Measurements from ENCODE around the gene CHD3. TPM values are rescaled to one million over a fixed set of nuclear protein-coding genes. Genes with fewer than 3 reads are reported as not detected.

Gene CHD3
- total RNA-seq (2014; rRNA removed; shearing (Covaris generic); ENCODE audit: low replicate concordance): 191 and 346 TPM in 2 replicates

GRCh38 chr17:7888184-7888920, at the start of gene CHD3:
Gene CHD3, plus strand, starts transcription at chr17:7888789. Its CDS starts 212 bp downstream, at chr17:7889001.
- H3K27me3 ChIP-seq (ENCODE audit: low read length): no peaks in the 10 kb centered on the region
- H3K4me2 ChIP-seq (ENCODE audit: low read depth, low read length, poor library complexity, severe bottlenecking): peak within 1 kb of the TSS; percentile 99
- no peaks in the 10 kb centered on the region for H3K9me2 ChIP-seq (replicated peaks; ENCODE audit: insufficient read depth, low read length)
- no peaks in the 10 kb centered on the region for H3K9me3 ChIP-seq (ENCODE audit: low read length)
- H3K4me1 ChIP-seq (ENCODE audit: low read length): peaks cover 35% of the 10 kb centered on the region
- peaks cover 31% of the 10 kb centered on the region; the same call in 1 of the 2 replicates for H4K20me1 ChIP-seq (ENCODE audit: insufficient read depth, low read depth, low read length)
- H3K36me3 ChIP-seq (ENCODE audit: insufficient read depth, low read length): peaks cover 28% of the 10 kb centered on the region; the same call in 1 of the 2 replicates
- peak within 1 kb of the TSS; percentile 86 for H3K27ac ChIP-seq (ENCODE audit: low read length)
- H3K4me3 ChIP-seq (ENCODE audit: low read length): peak within 1 kb of the TSS; percentile 91
- H3K79me2 ChIP-seq (ENCODE audit: low read length): peaks cover 60% of the 10 kb centered on the region
- peak within 1 kb of the TSS; percentile 97 for H3K9ac ChIP-seq (ENCODE audit: low read length)
- DNase-seq: no peak
- H2AFZ ChIP-seq (ENCODE audit: low read length): no peak within 1 kb of the TSS

GRCh38 chr17:7839190-7839875, 49.3 kb upstream of the CHD3 start:
- Histone ChIP-seq H3K4me2 (ENCODE audit: low read depth, low read length, poor library complexity, severe bottlenecking) (peak overlapping the region; percentile 96), H3K79me2 (ENCODE audit: low read length) (peaks cover 28% of the 10 kb centered on the region), H3K9me3 (ENCODE audit: low read length) (no peaks in the 10 kb centered on the region), H3K27ac (ENCODE audit: low read length) (peak overlapping the region; percentile 95), H3K9ac (ENCODE audit: low read length) (peak overlapping the region; percentile 92), H3K27me3 (ENCODE audit: low read length) (no peaks in the 10 kb centered on the region), H3K4me1 (ENCODE audit: low read length) (peaks cover 61% of the 10 kb centered on the region), H3K36me3 (ENCODE audit: insufficient read depth, low read length) (no peaks in the 10 kb centered on the region), H3K4me3 (ENCODE audit: low read length) (peak overlapping the region; percentile 88; the same call in 1 of the 2 replicates), H3K9me2 (replicated peaks; ENCODE audit: insufficient read depth, low read length) (no peaks in the 10 kb centered on the region), H2AFZ (ENCODE audit: low read length) (no peak overlapping the region), H4K20me1 (ENCODE audit: insufficient read depth, low read depth, low read length) (no peaks in the 10 kb centered on the region; the same call in 1 of the 2 replicates)
- peak; percentile 59 for DNase-seq

- peak overlapping the region; percentile 92 for H3K9ac ChIP-seq (ENCODE audit: low read length)
- peak overlapping the region; percentile 95 for H3K27ac ChIP-seq (ENCODE audit: low read length)
- no peaks in the 10 kb centered on the region for H3K9me3 ChIP-seq (ENCODE audit: low read length)
- H3K4me1 ChIP-seq (ENCODE audit: low read length): peaks cover 61% of the 10 kb centered on the region
- no peaks in the 10 kb centered on the region; the same call in 1 of the 2 replicates for H4K20me1 ChIP-seq (ENCODE audit: insufficient read depth, low read depth, low read length)
- H3K4me2 ChIP-seq (ENCODE audit: low read depth, low read length, poor library complexity, severe bottlenecking): peak overlapping the region; percentile 96
- H3K79me2 ChIP-seq (ENCODE audit: low read length): peaks cover 31% of the 10 kb centered on the region
- no peaks in the 10 kb centered on the region for H3K27me3 ChIP-seq (ENCODE audit: low read length)
- H2AFZ ChIP-seq (ENCODE audit: low read length): no peak overlapping the region
- peak overlapping the region; percentile 88; the same call in 1 of the 2 replicates for H3K4me3 ChIP-seq (ENCODE audit: low read length)
- H3K9me2 ChIP-seq (replicated peaks; ENCODE audit: insufficient read depth, low read length): no peaks in the 10 kb centered on the region
- peak; percentile 88 for DNase-seq
- H3K36me3 ChIP-seq (ENCODE audit: insufficient read depth, low read length): no peaks in the 10 kb centered on the region
Observed at GRCh38 chr17:7839876-7840261, 48.7 kb upstream of the CHD3 start.

GRCh38 chr17:7840441-7840840, 48.1 kb upstream of the CHD3 start:
- Histone ChIP-seq H3K4me2 (ENCODE audit: low read depth, low read length, poor library complexity, severe bottlenecking) (peak overlapping the region; percentile 96), H3K4me3 (ENCODE audit: low read length) (peak overlapping the region; percentile 88), H3K9ac (ENCODE audit: low read length) (peak overlapping the region; percentile 92), H3K79me2 (ENCODE audit: low read length) (peaks cover 37% of the 10 kb centered on the region), H3K27ac (ENCODE audit: low read length) (peak overlapping the region; percentile 95), H3K9me2 (replicated peaks; ENCODE audit: insufficient read depth, low read length) (no peaks in the 10 kb centered on the region), H3K36me3 (ENCODE audit: insufficient read depth, low read length) (no peaks in the 10 kb centered on the region), H4K20me1 (ENCODE audit: insufficient read depth, low read depth, low read length) (peaks cover 5% of the 10 kb centered on the region; the same call in 1 of the 2 replicates), H2AFZ (ENCODE audit: low read length) (no peak overlapping the region), H3K9me3 (ENCODE audit: low read length) (no peaks in the 10 kb centered on the region), H3K4me1 (ENCODE audit: low read length) (peaks cover 63% of the 10 kb centered on the region), H3K27me3 (ENCODE audit: low read length) (no peaks in the 10 kb centered on the region)
- no peak for DNase-seq

- no peaks in the 10 kb centered on the region for H3K9me3 ChIP-seq (ENCODE audit: low read length)
- H3K27ac ChIP-seq (ENCODE audit: low read length): peak overlapping the region; percentile 95
- H3K4me1 ChIP-seq (ENCODE audit: low read length): peaks cover 65% of the 10 kb centered on the region
- H3K79me2 ChIP-seq (ENCODE audit: low read length): peaks cover 40% of the 10 kb centered on the region
- H2AFZ ChIP-seq (ENCODE audit: low read length): no peak overlapping the region
- peak overlapping the region; percentile 92 for H3K9ac ChIP-seq (ENCODE audit: low read length)
- H3K4me2 ChIP-seq (ENCODE audit: low read depth, low read length, poor library complexity, severe bottlenecking): peak overlapping the region; percentile 96
- H3K9me2 ChIP-seq (replicated peaks; ENCODE audit: insufficient read depth, low read length): no peaks in the 10 kb centered on the region
- no peaks in the 10 kb centered on the region for H3K36me3 ChIP-seq (ENCODE audit: insufficient read depth, low read length)
- H4K20me1 ChIP-seq (ENCODE audit: insufficient read depth, low read depth, low read length): peaks cover 8% of the 10 kb centered on the region; the same call in 1 of the 2 replicates
- no peak for DNase-seq
- H3K4me3 ChIP-seq (ENCODE audit: low read length): peak overlapping the region; percentile 88
- no peaks in the 10 kb centered on the region for H3K27me3 ChIP-seq (ENCODE audit: low read length)
Observed at GRCh38 chr17:7840875-7841274, 47.7 kb upstream of the CHD3 start.

- H3K36me3 ChIP-seq (ENCODE audit: insufficient read depth, low read length): no peaks in the 10 kb centered on the region; the same call in 1 of the 2 replicates
- H3K9ac ChIP-seq (ENCODE audit: low read length): peak overlapping the region; percentile 92
- H3K9me3 ChIP-seq (ENCODE audit: low read length): no peaks in the 10 kb centered on the region
- peaks cover 43% of the 10 kb centered on the region for H3K79me2 ChIP-seq (ENCODE audit: low read length)
- H3K4me3 ChIP-seq (ENCODE audit: low read length): peak overlapping the region; percentile 88
- peak overlapping the region; percentile 96 for H3K4me2 ChIP-seq (ENCODE audit: low read depth, low read length, poor library complexity, severe bottlenecking)
- peak overlapping the region; percentile 95 for H3K27ac ChIP-seq (ENCODE audit: low read length)
- no peaks in the 10 kb centered on the region for H3K9me2 ChIP-seq (replicated peaks; ENCODE audit: insufficient read depth, low read length)
- H2AFZ ChIP-seq (ENCODE audit: low read length): no peak overlapping the region
- H4K20me1 ChIP-seq (ENCODE audit: insufficient read depth, low read depth, low read length): peaks cover 8% of the 10 kb centered on the region; the same call in 1 of the 2 replicates
- no peaks in the 10 kb centered on the region for H3K27me3 ChIP-seq (ENCODE audit: low read length)
- peak; percentile 84 for DNase-seq
- H3K4me1 ChIP-seq (ENCODE audit: low read length): peaks cover 59% of the 10 kb centered on the region
Observed at GRCh38 chr17:7841396-7841914, 47.1 kb upstream of the CHD3 start.

GRCh38 chr17:7841915-7842379, 46.6 kb upstream of the CHD3 start:
- DNase-seq: peak; percentile 98
- H3K9ac ChIP-seq (ENCODE audit: low read length): peak overlapping the region; percentile 92
- no peak overlapping the region for H2AFZ ChIP-seq (ENCODE audit: low read length)
- peak overlapping the region; percentile 96 for H3K4me2 ChIP-seq (ENCODE audit: low read depth, low read length, poor library complexity, severe bottlenecking)
- H3K9me3 ChIP-seq (ENCODE audit: low read length): no peaks in the 10 kb centered on the region
- H4K20me1 ChIP-seq (ENCODE audit: insufficient read depth, low read depth, low read length): peaks cover 8% of the 10 kb centered on the region; the same call in 1 of the 2 replicates
- H3K36me3 ChIP-seq (ENCODE audit: insufficient read depth, low read length): no peaks in the 10 kb centered on the region; the same call in 1 of the 2 replicates
- H3K27ac ChIP-seq (ENCODE audit: low read length): peak overlapping the region; percentile 95
- peaks cover 54% of the 10 kb centered on the region for H3K4me1 ChIP-seq (ENCODE audit: low read length)
- peak overlapping the region; percentile 88 for H3K4me3 ChIP-seq (ENCODE audit: low read length)
- peaks cover 44% of the 10 kb centered on the region for H3K79me2 ChIP-seq (ENCODE audit: low read length)
- no peaks in the 10 kb centered on the region for H3K9me2 ChIP-seq (replicated peaks; ENCODE audit: insufficient read depth, low read length)
- H3K27me3 ChIP-seq (ENCODE audit: low read length): no peaks in the 10 kb centered on the region

Data from Karpas-422 (cell line).